Stimulated activated CD8-positive, alpha-beta memory T cell treated with anti-CD3 and anti-CD28 coated beads, Interleukin-2, amount 100 ng/mL, for 48 hours (primary cell): ENCODE results near the gene HRNR.
A peak's percentile ranks its signal among the peaks of the same experiment; 100 is the strongest.
"Not testable (repeated sequence)": the region's sequence is repeated elsewhere in the genome, so short reads cannot be mapped to it uniquely, and the experiment has no call there.

Experiments
- DNase-seq, 2 donors: peaks; one replicate each; pipeline ENCODE4 v3.0.0-alpha.2; 2020; ENCODE audit warnings: low read depth in 2 of 2

HRNR gene

DNA sequence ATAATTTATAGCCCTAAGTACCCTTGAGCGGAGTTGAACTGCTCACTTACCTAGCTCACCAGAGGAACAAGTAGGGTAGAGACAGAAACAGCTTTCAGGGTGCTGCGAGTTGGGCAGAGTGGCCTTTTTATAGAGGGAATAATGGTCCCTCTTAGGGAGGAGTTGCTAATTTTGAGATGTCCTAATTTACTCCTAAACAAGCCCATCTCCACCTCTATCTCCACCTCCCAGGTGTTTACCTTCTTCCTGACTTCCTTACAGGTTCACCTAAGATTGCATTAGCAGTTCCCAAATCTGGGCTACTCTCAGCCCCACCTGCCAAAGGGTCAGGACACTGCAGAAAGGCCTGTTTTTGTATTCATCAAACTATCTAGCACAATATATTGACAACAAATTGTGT is at the start of gene HRNR:
Gene HRNR (minus strand): TSS at position 101 of the 400 bp plus-strand sequence. CDS start 940 bp downstream, outside the sequence.
- no peak for DNase-seq

DNA sequence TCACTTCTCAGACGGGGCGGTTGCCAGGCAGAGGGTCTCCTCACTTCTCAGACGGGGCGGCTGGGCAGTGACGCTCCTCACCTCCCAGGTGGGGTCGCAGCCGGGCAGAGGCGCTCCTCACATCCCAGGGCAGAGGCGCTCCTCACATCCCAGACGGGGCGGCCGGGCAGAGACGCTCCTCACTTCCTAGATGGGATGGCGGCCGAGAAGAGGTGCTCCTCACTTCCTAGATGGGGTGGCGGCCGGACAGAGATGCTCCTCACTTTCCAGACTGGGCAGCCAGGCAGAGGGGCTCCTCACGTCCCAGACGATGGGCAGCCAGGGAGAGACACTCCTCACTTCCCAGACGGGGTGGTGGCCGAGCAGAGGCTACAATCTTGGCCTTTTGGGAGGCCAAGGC is 32.4 kb upstream of the HRNR start:
- not testable (repeated sequence) for DNase-seq

DNA sequence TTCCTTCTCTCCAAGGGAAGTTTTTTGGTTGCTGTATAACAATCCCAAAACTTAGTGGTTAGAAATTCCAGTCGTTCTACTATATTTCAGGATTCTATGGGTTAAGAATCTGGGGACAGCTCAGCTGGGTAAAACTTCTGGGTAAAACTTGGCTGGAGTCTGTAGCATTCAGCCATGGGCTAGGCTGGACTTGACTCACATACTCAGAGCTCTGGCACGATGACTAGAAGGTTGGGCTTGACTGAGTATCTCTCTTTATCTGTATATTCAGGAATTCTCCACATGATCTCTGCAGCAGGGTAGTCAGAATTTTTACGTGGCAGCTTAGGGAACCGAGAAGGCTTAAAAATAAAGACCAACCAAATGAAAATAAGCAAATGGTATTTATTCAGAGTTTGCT is 28.2 kb upstream of the HRNR start:
- DNase-seq = no peak

DNA sequence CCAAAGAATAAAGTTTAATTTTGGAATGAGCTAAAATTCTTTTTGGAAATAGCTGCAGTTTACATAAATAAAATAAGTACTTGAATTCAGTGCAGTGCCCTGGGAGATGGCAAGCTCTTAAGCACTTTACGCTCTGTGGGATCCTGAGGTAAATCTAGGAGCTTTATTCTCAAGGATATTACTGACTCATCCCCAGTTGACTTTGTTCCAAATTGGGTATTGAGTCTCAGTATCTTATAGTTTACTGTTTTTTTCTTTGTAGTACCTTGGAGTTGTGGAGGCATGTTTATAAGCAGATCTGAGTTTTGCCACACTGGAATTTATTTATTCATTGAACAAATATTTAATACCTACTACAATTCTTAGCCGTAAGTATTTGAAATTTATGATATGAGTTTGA is 27.4 kb upstream of the HRNR start:
- DNase-seq = no peak

DNA sequence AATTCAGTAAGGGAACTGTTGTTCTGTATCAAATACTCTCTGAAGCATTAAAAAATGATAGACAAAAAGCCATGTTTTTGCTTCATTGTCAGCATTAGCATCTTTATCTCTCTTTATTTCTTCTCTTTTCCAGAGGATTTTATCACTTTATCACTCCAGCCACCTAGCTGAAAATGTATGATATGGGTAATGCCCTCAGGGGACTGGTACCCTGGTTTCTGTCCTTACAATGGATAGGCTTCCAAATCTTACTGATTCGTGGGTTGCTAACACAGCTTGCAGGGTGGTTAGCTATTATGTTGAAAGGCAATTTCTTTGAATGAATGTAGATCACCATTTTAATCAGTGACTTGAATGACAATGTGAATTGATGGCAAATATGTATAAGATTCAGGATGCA is 23.3 kb upstream of the HRNR start:
- DNase-seq = no peak

DNA sequence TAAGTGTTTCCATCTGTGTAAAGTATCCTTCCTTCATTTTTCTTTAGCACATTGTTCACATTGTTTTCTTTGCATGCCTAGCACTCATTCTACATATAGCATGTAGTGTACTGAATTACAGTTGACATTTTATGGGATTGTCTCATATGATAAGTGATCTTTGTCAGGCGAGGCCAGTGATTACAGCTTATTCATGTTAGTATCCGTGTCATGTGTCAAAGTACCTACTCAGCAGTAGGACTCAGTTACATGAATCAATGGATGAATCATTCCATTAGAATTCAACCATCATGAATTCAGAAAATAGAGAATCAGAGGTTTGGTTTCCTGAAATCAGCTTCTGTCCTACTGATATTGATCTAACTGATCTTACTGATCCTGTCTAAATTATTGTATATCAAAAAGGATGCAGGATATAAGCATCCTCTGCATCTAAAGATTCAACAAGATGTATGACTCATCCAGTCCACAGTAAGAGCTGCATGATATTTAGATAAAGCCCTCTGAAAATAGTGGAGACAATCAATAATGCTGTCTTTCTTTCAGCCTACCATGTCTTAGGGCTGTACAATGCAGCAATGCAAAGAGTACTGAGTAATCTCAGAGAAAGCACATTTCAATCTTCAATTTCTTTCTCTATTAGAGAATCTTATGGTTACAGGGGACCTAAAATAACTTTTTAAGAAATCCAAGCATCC is 20.7 kb upstream of the HRNR start:
- no peak for DNase-seq

DNA sequence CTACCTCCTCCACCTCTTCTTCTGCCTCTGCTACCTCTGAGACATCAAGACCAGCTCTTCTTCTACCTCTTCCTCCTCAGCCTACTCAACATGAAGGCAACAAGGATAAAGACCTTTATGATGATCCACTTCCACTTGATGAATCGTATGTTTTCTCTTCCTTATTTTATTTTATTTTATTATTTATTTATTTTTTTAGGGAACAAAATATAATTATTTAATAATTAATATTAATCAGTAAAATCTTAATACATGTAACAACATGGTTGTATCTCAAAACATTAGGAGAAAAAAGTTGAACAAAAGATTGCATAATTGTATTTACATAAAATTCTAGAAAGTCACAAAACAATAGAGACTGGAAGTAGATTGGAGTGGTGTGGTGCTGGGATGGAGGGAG is 13.1 kb upstream of the HRNR start:
- no peak for DNase-seq

DNA sequence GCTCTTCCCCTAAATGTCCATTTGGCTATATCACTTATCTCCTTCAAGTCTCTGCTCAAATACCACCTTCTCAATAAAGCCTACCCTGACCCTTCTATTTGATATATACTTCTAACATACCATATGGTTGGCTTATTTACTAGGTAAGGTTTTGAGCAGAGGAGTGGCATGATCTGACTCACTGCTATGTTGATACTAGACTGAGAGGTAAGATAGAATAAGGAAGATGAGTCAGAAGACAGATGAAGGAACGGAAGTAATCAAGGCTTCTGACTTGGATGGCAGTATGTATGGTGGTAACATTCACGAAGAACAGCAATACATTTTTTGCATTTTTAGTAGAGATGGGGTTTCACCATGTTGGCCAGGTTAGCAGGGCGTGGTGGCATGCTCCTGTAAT is 4.8 kb upstream of the HRNR start:
- no peak for DNase-seq

DNA sequence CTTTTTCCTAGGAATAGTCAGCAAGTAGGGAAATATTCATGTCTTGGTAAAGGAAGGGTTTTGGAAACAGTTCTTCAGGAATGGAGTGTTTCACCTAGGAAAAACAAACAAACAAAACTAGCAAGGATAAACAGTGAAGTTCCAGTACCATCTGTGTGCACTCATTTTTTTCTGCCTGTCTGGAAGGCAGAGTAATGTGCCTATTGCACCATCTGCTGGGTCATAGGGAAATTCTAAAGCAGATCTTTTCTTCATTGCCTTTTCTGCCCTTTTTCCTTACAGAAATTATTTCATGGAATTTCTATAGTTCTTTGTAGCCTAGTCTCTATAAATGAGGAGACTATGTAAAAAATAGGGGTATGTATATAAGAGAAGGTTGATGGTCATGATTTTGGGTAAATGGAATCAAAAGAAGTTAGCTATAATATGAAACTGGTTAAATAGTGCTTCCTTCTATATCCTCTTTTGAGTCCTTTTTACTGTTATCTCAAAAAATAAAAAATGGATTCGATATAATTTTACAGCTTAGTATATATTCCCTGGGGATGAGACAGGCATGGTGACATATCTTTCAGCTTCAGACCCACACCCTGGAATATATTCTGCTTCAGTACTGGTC is 3.4 kb upstream of the HRNR start:
- no peak for DNase-seq

DNA sequence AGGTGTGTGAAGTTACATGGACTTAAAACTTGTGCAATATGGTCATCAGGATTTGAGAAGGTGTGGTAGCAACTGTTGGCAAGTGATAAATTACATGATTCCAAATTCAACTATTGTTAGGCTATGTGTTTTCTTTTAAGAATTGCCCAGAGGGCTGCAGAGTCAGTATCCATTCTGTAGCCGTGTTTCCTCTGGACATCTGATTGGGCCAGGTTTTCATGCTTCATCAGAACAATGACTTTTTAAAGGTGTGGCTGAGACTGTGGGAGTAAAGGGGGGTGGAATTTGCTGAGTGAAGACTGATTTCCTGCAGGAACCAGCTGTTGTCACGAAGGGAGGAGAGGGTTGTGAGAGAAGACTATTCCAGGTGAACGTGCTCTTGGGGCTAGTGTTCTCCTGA is 1.7 kb upstream of the HRNR start:
- DNase-seq = no peak

DNA sequence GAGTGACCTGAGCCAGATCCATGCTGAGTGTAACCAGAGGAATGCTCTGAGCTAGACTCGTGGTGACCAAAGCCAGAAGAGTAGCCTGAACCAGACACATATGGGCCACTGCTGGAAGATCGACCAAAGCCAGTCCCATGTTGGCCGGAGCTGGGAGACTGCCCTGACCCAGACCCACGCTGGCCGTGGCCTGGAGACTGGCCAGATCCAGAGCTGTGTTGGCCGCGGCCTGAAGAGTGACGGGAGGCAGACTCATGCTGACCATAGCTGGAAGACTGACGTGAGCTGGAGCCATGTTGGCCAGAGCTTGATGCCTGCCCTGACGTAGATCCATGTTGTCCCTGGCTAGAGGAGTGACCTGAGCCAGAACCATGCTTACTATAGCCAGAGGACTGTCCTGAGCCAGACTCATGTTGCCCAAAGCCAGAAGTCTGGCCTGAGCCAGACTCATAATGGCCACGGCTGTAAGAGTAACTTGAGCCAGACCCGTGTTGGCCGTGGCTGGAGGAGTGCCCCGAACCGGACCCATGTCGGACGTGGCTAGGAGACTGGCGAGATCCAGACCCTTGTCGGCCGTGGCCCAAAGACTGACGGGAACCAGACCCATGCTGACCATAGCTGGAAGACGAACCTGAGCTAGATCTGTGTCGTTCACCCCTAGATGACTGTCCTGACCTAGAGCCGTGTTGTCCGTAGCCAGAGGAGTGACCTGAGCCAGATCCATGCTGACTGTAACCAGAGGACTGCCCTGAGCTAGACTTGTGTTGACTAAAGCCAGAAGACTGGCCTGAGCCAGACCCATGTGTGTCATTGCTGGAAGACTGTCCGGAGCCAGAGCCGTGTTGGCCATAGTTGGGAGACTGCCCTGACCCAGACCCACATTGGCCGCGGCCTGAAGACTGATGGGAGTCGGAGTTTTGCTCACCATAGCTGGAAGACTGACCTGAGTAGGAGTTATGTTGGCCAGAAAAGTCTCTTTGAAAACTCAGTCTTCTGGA is 3.5 kb downstream of the HRNR start:
- no peak for DNase-seq

DNA sequence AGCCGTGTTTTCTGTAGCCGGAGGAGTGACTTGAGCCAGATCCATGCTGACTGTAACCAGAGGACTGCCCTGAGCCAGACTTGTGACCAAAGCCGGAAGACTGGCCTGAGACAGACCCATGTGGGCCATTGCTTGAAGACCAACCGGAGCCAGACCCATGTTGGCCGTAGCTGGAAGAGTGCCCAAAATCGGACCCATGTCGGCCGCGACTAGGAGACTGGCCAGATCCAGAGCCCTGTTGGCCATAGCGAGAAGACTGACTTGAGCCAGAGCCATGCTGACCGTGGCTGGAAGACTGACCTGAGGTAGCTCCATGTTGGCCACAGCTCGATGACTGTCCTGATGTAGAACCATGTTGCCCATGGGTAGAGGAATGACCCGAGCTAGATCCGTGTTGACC is 4.6 kb downstream of the HRNR start:
- not testable (repeated sequence) for DNase-seq

DNA sequence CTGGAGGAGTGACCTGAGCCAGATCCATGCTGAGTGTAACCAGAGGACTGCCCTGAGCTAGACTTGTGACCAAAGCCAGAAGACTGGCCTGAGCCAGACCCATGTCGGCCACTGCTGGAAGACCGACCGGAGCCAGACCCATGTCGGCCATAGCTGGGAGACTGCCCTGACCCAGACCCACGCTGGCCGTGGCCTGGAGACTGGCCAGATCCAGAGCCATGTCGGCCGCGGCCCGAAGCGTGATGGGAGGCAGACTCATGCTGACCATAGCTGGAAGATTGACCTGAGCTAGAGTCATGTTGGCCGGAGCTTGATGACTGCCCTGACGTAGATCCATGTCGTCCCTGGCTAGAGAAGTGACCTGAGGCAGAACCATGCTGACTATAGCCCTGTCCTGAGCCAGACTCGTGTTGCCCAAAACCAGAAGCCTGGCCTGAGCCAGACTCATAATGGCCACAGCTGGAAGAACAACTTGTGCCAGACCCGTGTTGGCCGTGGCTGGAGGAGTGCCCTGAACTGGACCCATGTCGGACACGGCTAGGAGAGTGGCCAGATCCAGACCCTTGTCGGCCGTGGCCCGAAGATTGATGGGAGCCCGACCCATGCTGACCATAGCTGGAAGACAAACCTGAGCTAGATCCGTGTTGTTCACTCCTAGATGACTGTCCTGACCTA is 5.1 kb downstream of the HRNR start:
- DNase-seq = no peak

DNA sequence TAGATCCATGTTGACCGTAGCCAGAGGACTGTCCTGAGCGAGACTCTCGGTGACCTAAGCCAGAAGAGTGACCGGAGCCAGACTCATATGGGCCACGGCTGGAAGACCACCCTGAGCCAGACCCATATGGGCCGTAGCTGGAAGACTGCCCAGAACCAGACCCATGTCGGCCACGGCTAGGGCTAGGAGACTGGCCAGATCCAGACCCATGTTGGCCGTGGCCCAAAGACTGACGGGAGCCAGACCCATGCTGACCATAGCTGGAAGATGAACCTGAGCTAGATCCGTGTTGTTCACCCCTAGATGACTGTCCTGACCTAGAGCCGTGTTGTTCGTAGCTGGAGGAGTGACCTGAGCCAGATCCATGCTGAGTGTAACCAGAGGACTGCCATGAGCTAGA is 8.4 kb downstream of the HRNR start:
- DNase-seq = not testable (repeated sequence)

DNA sequence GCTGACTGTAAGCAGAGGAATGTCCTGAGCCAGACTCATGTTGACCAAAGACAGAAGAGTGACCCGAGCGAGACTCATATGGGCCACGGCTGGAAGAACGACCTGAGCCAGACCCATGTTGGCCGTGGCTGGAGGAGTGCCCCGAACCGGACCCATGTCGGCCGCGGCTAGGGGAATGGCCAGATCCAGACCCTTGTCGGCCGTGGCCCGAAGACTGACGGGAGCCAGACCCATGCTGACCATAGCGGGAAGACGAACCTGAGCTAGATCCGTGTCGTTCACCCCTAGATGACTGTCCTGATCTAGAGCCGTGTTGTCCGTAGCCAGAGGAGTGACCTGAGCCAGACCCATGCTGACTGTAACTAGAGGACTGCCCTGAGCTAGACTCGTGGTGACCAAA is 9.1 kb downstream of the HRNR start:
- DNase-seq = not testable (repeated sequence)

DNA sequence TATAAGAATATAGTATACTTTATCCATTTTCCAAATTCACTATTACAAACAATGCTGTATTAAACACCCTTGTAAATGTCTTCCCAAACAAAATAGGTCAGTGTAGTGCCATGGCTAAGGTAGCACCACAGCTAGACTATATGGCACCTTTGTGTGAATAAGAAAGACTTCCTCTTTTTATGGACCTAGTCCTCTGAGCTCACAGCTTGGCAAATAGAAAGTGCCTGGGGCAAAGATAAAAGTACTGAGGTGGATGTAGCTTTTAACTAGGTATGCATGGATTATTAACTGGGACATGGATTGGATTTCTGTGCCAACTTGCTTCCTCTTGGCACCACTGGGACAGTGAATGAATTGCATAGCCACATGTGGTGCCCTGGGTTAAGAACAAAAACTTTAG is 25.0 kb downstream of the HRNR start:
- no peak for DNase-seq

DNA sequence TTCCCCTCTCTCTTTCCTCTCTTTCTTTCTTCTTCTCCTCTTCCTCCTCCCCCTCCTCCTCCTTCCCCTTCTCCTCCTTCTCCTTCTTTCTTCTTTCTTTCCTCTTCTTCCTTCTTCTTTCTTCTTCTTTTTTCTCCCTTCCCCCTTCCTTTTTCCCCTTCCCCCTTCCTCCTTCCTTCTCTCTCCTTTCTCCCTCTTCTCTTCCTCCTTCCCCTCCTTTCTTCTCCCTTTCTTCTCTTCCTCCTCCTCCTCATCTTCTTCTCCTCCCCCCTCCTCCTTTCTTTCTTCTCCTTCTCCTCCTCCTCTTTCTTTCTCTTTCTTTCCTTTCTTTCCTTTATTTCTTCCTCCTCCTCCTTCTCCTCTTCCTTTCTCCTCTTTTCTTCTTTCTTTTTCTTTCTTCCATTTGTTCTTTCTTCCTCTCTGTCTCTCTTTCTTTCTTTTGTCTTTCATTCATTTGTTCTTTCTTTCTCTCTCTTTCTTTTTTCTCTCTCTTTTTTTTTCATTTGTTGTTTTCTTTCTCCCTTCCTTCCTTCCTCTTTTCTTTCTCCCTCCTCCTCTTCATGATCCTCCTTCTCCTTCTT is 26.5 kb downstream of the HRNR start:
- DNase-seq = no peak

DNA sequence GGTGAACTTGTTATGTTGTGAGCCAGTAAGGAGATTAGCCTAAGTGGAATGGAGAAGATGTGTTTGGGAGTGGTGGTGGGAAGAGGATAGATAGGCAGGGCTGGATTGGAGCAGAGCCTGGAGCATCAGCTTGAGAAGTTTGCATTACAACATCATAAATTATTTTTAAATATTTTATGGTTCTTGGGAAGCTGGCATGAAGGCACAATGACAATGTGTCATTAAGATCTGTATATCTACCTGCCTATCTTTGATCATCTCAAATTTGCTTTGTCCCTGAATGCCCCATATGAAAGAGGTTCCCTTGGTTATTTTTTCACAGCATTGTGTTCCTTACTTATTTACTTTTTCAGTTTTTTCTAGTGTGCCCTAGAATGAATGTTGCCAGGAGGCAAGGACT is 32.3 kb downstream of the HRNR start:
- no peak for DNase-seq

DNA sequence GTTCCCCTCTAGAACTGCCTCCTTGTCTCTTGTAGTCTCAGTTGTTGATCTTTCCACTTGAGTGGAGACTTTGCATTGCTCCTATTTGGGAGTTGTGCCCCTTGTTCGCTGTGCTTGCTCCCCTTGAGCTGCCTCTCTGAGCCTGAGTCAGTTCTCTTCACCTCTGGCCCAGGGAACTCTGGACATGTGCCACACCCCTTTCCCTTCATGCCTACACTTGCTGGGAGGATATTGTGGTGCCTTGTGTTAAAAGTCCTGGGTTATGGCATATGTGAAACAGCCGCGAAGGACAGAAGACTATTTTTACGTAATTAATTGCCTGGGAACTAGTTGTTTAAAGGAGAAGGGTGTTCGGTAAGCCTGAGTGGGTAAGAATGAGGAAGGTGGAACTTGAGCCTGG is 32.7 kb downstream of the HRNR start:
- no peak for DNase-seq

DNA sequence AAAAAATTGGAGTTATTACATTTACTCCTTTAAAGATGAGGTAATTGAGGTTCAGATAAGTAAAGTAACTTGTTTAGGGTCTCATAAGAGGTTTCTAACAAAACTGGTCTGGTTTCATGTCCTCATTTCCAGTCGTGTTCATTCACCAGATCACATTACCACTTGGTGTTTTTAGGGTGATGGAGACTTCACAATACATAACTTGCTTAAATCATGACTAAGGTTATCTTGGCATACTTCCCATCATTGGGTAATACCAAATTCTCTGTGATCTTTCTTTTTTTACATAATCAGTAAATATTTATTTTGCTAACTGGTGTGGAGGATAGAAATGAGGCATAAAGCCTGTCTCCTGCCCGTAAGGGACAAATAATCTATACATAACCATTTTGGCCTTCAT is 33.4 kb downstream of the HRNR start:
- no peak for DNase-seq

DNA sequence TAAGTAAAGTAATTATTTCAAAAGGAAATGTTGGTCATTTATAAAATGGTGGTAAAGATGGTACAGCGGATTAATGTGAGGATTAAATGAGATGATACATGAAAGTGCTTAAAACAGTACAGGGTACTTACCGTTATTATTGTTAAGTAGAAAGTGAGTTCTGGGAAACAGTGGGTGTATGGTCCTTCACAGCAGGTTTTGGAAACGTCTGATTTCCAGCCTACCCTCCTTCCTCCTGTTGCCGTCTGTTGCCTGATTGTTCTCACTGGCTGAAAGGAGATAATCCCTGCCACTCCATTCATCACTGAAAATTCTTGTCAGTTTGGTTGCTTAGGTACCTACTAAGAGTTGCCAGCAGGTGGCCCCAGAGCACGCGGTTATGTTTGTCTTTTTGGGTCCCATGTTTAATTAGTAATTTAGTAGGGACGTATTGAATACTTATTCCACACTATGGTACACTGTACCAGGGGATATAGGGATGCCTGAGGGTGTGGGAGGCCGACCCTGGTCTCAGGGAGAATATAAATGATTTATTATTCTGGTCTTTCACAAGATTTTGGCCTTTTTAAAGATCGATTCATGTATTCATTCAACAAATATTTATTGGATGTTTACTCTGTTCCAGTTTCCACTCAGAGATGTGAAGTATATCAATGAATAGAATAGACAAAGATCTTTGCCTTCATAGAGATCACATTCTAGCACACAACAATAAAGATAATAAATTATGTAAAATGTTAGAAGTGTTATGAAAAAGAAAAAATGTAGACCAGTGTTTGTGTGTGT is 34.1 kb downstream of the HRNR start:
- peak; percentile 48 to 58 for DNase-seq
